HG02885 (cell line): ENCODE data around the gene CNPY4.
"Not testable (repeated sequence)": the region's sequence is repeated elsewhere in the genome, so short reads cannot be mapped to it uniquely, and the experiment has no call there.

Experiments used
- ATAC-seq: cut with Tn5 transposase; IDR thresholded peaks from one replicate; pipeline ENCODE4 v1.9.1; 2021; ENCODE audit warnings: mild to moderate bottlenecking; ENCODE audit not compliant: unreplicated experiment, poor library complexity

Gene CNPY4

GRCh38 chr7:100146350-100146749, 26.9 kb downstream of the CNPY4 start:
- ATAC-seq, result not testable (repeated sequence)

- ATAC-seq, result no peak
These were observed 27.8 kb downstream of the CNPY4 start for GRCh38 chr7:100147278-100147677.

- no peak for ATAC-seq
These were observed 28.8 kb downstream of the CNPY4 start for GRCh38 chr7:100148225-100148558.

- peak; percentile 98 for ATAC-seq
These were observed 29.3 kb downstream of the CNPY4 start, which contains the start of gene LAMTOR4 for GRCh38 chr7:100148559-100149328. LAMTOR4 (plus strand) TSS chr7:100148918; CDS start chr7:100148973, 55 bp downstream.

- no peak for ATAC-seq
These were observed 33.0 kb downstream of the CNPY4 start for GRCh38 chr7:100152404-100152803.

GRCh38 chr7:100152937-100153666, 33.7 kb downstream of the CNPY4 start:
- ATAC-seq, result no peak

GRCh38 chr7:100153708-100154535, 34.5 kb downstream of the CNPY4 start:
- ATAC-seq, result no peak

- ATAC-seq, result no peak
These were observed 35.4 kb downstream of the CNPY4 start for GRCh38 chr7:100154651-100155491.

- no peak for ATAC-seq
These were observed 36.3 kb downstream of the CNPY4 start for GRCh38 chr7:100155553-100156317.

GRCh38 chr7:100156331-100157068, 37.1 kb downstream of the CNPY4 start:
- no peak for ATAC-seq

- ATAC-seq, result no peak
These were observed 37.6 kb downstream of the CNPY4 start for GRCh38 chr7:100157069-100157333.

GRCh38 chr7:100157334-100158228, 38.1 kb downstream of the CNPY4 start:
- ATAC-seq, result no peak

- ATAC-seq, result peak; percentile 85
These were observed 39.0 kb downstream of the CNPY4 start, which contains the start of gene TRAPPC14 for GRCh38 chr7:100158229-100159098. TRAPPC14 (minus strand) TSS chr7:100158723; CDS start chr7:100158499, 224 bp downstream.

- ATAC-seq, result no peak
These were observed 39.7 kb downstream of the CNPY4 start for GRCh38 chr7:100159099-100159623.

GRCh38 chr7:100160067-100160466, 40.6 kb downstream of the CNPY4 start:
- no peak for ATAC-seq

GRCh38 chr7:100163006-100163531, 43.6 kb downstream of the CNPY4 start:
- no peak for ATAC-seq
